Measurements from ENCODE around the gene CELF2.

Gene CELF2

DNA sequence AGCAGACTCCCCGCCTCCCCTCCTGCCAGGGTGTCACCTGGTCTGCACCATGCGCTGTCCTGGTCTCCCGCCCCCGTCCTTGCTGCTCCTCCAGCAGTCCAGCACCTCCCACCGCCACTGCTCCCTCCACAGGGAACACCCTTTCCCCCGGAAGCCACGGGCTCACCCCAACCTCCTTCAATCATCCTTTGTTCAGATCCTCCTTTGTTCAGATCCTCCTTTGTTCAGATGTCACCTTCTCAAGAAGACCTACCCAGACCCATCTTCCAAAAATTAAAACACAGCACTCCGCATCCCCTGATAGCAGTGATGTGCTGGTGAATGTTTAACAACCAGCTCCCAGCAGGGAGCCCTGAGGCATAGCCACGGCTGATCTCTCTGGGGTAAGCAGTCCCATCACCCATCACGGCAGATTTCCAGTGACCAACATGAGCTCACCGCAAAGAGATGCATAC lies 356.1 kb downstream of the CELF2 start:
- DNase-seq = no peak

GRCh38 chr10:11377267-11377666 lies 359.6 kb downstream of the CELF2 start:
- no peak for DNase-seq

DNA sequence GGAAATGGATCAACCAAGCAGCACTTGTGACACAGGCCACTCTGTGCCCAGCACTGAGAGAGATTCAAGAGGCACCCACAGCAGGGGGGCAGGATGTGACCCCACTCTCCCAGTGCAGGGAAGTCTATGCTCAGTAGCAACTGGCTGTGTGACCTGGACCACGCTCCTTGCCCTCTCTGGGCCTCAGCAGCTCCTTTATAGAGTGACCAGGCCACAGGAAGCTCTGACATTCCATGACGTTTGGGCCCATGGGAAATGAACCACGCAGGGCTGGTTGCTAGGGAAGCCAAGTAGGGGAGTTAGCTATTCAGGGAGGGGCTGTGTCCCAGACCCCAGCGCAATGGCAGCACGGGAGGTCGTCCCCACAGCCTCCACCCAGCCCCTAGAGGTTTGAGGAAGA lies 361.2 kb downstream of the CELF2 start:
- no peak for DNase-seq

DNA sequence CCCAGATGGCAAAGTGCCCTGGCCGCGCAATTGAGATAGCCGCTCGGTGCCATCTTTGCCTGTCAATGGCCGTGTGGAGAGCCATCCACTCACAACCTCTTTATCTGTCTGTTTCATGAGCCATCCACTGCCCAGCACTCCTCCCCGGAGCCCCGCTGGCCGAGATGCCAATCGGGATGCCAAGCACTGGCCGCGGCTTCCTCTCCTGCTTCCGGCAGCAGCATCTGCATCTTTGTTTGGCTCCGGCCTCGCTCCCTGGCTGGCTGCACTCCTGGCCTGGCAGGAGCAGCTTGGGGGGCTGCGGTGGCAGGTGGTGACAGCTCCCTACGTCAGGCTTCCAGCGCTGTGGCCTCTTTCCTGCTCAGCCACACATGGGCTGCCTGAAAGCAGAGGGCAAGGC lies 362.1 kb downstream of the CELF2 start:
- DNase-seq = no peak

- DNase-seq = no peak
Measured at GRCh38 chr10:11381023-11381422, 363.4 kb downstream of the CELF2 start.

DNA sequence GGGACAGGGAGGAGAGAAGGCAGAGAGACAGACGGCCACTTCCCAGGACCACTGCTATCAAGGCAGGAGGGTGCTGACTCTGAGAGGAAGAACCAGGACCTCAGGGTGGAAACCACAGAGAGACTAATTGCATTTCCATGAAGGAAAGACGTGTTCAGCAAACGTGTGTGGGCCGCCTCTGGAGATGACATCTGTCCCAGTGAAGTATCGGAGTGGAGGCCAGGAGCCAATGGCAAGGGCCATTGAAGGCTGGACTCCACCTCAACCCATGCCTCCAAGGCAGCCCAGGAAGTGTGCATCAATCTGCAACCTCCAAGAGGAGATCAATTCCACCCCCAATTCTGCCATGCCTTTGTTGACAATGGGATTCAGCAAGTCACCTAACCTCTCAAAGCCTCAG lies 363.8 kb downstream of the CELF2 start:
- DNase-seq = no peak

- DNase-seq = no peak
Measured at GRCh38 chr10:11382187-11382586, 364.5 kb downstream of the CELF2 start.

- no peak for DNase-seq
Measured at GRCh38 chr10:11386044-11386443, 368.4 kb downstream of the CELF2 start.
